ENCODE results near the gene C16orf74. TPM values are rescaled to one million over a fixed set of nuclear protein-coding genes. Genes with fewer than 3 reads are reported as not detected.

C16orf74 gene
- total and polyA plus RNA-seq, 11 donors: 0.53 to 4.1 (median 1.6) TPM

DNA sequence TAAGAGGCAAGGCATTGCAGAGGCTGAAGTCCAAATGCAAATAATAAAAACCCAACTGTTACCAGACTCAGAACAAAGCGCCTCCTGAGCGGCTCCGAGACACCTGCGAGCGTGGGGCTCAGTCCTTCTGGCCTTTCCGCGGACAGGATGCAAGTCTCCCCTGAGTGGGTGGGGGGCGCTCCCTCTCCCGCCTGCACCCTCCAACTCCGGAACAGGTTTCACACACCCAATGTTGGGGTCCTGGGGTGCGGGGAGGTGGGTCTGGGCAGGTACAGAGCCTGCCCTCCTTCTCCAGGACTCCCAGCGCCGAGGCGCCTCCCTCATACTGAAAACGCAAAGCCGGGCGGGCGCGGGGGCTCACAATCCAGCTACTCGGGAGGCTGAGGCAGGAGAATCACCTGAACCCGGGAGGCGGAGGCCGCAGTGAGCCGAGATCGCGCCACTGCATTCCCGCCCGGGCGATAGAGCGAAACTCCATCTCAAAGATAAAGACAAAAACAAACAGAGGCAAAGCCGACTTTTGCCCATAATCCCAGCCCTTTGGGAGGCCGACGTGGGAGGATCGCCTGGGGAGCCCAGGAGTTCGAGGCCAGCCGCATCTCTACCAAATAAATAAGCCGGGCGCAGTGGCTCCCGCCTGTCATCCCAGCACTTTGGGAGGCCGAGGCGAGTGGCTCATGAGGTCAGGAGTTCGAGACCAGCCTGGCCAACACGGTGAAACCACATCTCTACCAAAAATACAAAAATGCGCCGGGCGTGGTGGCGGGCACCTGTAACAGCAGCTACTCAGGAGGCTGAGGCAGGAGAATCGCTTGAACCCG lies 63.0 kb downstream of the C16orf74 start:
- WGBS, 4 donors: 79 to 87% (median 83%) methylated on average over 46 to 49 of the region's 49 CpGs
- Histone ChIP-seq H3K27ac (no peak overlapping the region), H3K9me3 (no peaks in the 10 kb centered on the region), H3K36me3 (no peaks in the 10 kb centered on the region), H3K4me3 (peak overlapping the region in 10 of 12 donors; percentile 60 to 83 (median 72)), H3K27me3 (no peaks in the 10 kb centered on the region), H3K4me1 (peaks cover 0 to 16% (median 8%) of the 10 kb centered on the region in 12 donors)
- no peak for TF ChIP-seq POLR2A (IDR thresholded peaks at IDR 0.05)
- TF ChIP-seq, protein P1, sequence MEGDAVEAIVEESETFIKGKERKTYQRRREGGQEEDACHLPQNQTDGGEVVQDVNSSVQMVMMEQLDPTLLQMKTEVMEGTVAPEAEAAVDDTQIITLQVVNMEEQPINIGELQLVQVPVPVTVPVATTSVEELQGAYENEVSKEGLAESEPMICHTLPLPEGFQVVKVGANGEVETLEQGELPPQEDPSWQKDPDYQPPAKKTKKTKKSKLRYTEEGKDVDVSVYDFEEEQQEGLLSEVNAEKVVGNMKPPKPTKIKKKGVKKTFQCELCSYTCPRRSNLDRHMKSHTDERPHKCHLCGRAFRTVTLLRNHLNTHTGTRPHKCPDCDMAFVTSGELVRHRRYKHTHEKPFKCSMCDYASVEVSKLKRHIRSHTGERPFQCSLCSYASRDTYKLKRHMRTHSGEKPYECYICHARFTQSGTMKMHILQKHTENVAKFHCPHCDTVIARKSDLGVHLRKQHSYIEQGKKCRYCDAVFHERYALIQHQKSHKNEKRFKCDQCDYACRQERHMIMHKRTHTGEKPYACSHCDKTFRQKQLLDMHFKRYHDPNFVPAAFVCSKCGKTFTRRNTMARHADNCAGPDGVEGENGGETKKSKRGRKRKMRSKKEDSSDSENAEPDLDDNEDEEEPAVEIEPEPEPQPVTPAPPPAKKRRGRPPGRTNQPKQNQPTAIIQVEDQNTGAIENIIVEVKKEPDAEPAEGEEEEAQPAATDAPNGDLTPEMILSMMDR (IDR thresholded peaks at IDR 0.05): no peak
- intact Hi-C loops (cut with DNase I): no loop called here
- peak in 1 of 5 donors; percentile 13 for DNase-seq
- no peak for ATAC-seq

DNA sequence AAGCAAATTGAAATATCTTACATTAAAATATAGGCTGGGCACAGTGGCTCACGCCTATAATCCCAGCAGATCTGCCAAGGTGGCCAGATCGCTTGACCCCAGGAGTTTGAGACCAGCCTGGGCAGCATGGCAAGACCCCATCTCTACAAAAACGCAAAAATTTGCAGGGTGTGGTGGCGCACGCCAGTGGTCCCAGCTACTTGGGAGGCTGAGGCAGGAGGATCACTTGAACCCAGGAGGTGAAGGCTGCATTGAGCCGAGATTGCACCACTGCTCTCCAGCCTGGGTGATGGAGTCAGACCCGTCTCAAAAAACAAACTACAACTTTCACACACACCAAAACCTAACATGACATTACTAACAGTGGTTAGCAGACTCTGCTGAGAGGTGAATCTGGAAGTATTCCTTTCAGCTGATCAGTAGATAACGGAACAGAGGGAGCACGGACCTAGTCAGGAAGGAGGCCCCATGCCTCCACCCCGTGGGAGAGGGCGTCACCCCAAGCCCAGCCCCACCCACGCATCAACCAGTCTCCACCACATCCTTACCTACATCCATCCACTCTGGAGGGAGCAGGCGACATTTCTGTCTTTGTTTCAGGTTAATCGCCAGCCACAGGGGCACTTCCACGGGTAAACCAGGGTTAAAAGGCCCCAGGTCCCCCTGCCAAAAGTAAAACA lies 63.8 kb downstream of the C16orf74 start:
- Histone ChIP-seq H3K27ac (no peak overlapping the region), H3K27me3 (no peaks in the 10 kb centered on the region), H3K4me1 (peaks cover 0 to 16% (median 8%) of the 10 kb centered on the region in 12 donors), H3K4me3 (no peak overlapping the region), H3K9me3 (no peaks in the 10 kb centered on the region), H3K36me3 (no peaks in the 10 kb centered on the region)
- DNase-seq: peak in 1 of 5 donors; percentile 13
- intact Hi-C loops (cut with DNase I): no loop called here
- WGBS, 4 donors: 78 to 88% (median 83%) methylated on average over 15 of the region's 15 CpGs
- ATAC-seq: no peak
- TF ChIP-seq, protein P1 (IDR thresholded peaks at IDR 0.05): no peak
- TF ChIP-seq POLR2A (IDR thresholded peaks at IDR 0.05): no peak

DNA sequence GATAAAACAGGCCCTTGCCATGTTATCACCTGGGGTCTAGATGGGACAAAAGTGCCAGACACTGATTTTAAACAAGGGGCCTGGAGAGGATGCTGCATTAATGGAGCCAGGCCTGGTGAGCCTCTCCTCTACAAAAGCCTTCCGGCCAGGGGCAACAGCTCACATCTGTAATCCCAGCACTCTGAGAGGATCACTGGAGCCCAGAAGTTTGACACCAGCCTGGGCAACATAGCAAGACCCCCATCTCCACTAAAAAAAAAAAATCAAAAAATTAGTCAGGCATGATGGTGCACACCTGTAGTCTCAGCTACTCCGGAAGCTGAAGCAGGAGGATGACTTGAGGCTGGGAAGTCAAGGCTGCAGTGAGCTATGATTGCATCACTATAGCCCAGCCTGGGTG lies 65.6 kb downstream of the C16orf74 start:
- TF ChIP-seq POLR2A (IDR thresholded peaks at IDR 0.05): no peak
- TF ChIP-seq, protein P1 (IDR thresholded peaks at IDR 0.05): no peak
- no peak for DNase-seq
- Histone ChIP-seq H3K27ac (no peak overlapping the region), H3K4me3 (no peak overlapping the region), H3K27me3 (no peaks in the 10 kb centered on the region), H3K36me3 (no peaks in the 10 kb centered on the region), H3K4me1 (peaks cover 0 to 16% (median 8%) of the 10 kb centered on the region in 12 donors), H3K9me3 (no peaks in the 10 kb centered on the region)
- WGBS, 4 donors: 82 to 100% (median 97%) methylated on average over 2 of the region's 2 CpGs
- intact Hi-C loops (cut with DNase I): no loop called here
- ATAC-seq: no peak

DNA sequence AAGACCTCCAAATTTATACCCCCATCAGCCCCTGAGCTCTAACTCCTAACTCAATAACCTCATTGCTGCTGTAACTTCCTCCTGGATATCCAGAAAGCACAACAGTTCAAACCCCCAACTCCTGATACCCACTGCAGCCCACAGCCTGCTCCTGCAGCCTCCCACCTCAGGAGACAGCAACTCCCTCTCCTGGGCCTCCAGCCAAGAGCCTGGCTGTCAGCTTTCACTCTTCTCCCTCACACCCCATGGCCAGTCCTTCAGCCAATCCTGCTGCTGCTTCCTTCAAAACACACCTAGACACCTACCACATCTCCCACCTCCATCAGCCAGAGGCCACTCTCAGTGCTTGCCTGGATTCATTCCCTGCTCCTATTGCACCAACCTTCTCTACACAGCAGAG lies 67.5 kb downstream of the C16orf74 start:
- no peak for DNase-seq
- no peaks in the 10 kb centered on the region for H3K27me3 ChIP-seq
- peaks cover 0 to 3% (median 0%) of the 10 kb centered on the region in 9 donors for H3K36me3 ChIP-seq
- no peaks in the 10 kb centered on the region for H3K9me3 ChIP-seq
- ATAC-seq: no peak
- intact Hi-C loops (cut with DNase I): no loop called here
- peaks cover 0 to 6% (median 3%) of the 10 kb centered on the region in 12 donors for H3K4me1 ChIP-seq
- TF ChIP-seq, protein P1 (IDR thresholded peaks at IDR 0.05): no peak
- TF ChIP-seq POLR2A (IDR thresholded peaks at IDR 0.05): no peak
- no peak overlapping the region for H3K4me3 ChIP-seq
- H3K27ac ChIP-seq: no peak overlapping the region
